ENCODE data around the gene PLCH2. TPM values are rescaled to one million over a fixed set of nuclear protein-coding genes. Genes with fewer than 3 reads are reported as not detected.

The PLCH2 gene
- total and polyA plus RNA-seq, 4 donors, result 0.33 to 1.3 (median 1.0) TPM; not detected in 1

GRCh38 chr1:2460203-2460602 lies 15.9 kb upstream of the PLCH2 start:
- no peak overlapping the region for H3K27ac ChIP-seq (ENCODE audit: low read depth in 1 of 2, low read length in 2 of 2)
- DNase-seq (ENCODE audit: low spot score), result no peak
- peaks cover 0 to 3% (median 0%) of the 10 kb centered on the region in 4 donors for H3K36me3 ChIP-seq (ENCODE audit: control insufficient read depth in 4 of 4, insufficient read depth in 3 of 4, low read depth in 1 of 4, low read length in 3 of 4)
- TF ChIP-seq MAX (IDR thresholded peaks at IDR 0.05), result no peak
- TF ChIP-seq TAF1 (conservative IDR thresholded peaks at IDR 0.05), result no peak
- no peak for TF ChIP-seq GABPA (IDR thresholded peaks at IDR 0.05 in 1 of 2, conservative IDR thresholded peaks at IDR 0.05 in 1 of 2)
- TF ChIP-seq RAD21 (IDR thresholded peaks at IDR 0.05), result no peak
- no peak for TF ChIP-seq ZBTB33 (IDR thresholded peaks at IDR 0.05)
- no peak for TF ChIP-seq FOXA1 (IDR thresholded peaks at IDR 0.05)
- no peak for TF ChIP-seq FOXA2 (IDR thresholded peaks at IDR 0.05)
- no peak for TF ChIP-seq CTCF (IDR thresholded peaks at IDR 0.05; ENCODE audit: low read depth, low read length, missing input control)
- TF ChIP-seq ATF3 (IDR thresholded peaks at IDR 0.05), result no peak
- no peak for TF ChIP-seq JUND (IDR thresholded peaks at IDR 0.05)
- no peaks in the 10 kb centered on the region for H3K9me3 ChIP-seq (ENCODE audit: control insufficient read depth in 4 of 4, low read length in 3 of 4)
- peaks cover 0 to 4% (median 0%) of the 10 kb centered on the region in 4 donors for H3K27me3 ChIP-seq (ENCODE audit: control insufficient read depth in 4 of 4, insufficient read depth in 4 of 4, low read length in 3 of 4)
- H3K4me3 ChIP-seq (ENCODE audit: low read depth in 1 of 3, low read length in 3 of 3), result no peak overlapping the region
- H3K4me1 ChIP-seq (ENCODE audit: control insufficient read depth in 4 of 4, insufficient read depth in 4 of 4, low read length in 3 of 4), result peaks cover 12 to 23% (median 18%) of the 10 kb centered on the region in 4 donors
- no peak overlapping the region for H3K9ac ChIP-seq (ENCODE audit: low read depth in 1 of 2, low read length in 2 of 2)
- WGBS, result 75% methylated on average over 8 of the region's 8 CpGs

GRCh38 chr1:2460996-2461751 lies 14.9 kb upstream of the PLCH2 start:
- H3K4me3 ChIP-seq (ENCODE audit: low read depth in 1 of 3, low read length in 3 of 3), result no peak overlapping the region
- peaks cover 0 to 3% (median 0%) of the 10 kb centered on the region in 4 donors for H3K36me3 ChIP-seq (ENCODE audit: control insufficient read depth in 4 of 4, insufficient read depth in 3 of 4, low read depth in 1 of 4, low read length in 3 of 4)
- H3K9ac ChIP-seq (ENCODE audit: low read depth in 1 of 2, low read length in 2 of 2), result no peak overlapping the region
- H3K27me3 ChIP-seq (ENCODE audit: control insufficient read depth in 4 of 4, insufficient read depth in 4 of 4, low read length in 3 of 4), result peaks cover 0 to 6% (median 0%) of the 10 kb centered on the region in 4 donors
- H3K4me1 ChIP-seq (ENCODE audit: control insufficient read depth in 4 of 4, insufficient read depth in 4 of 4, low read length in 3 of 4), result peaks cover 12 to 23% (median 18%) of the 10 kb centered on the region in 4 donors
- DNase-seq (ENCODE audit: low spot score), result no peak
- TF ChIP-seq REST (IDR thresholded peaks at IDR 0.05) (no peak), HNF4A (conservative IDR thresholded peaks at IDR 0.05) (peak in 1 of 2 donors; percentile 53)
- no peaks in the 10 kb centered on the region for H3K9me3 ChIP-seq (ENCODE audit: control insufficient read depth in 4 of 4, low read length in 3 of 4)
- peak overlapping the region in 1 of 2 donors; percentile 20 for H3K27ac ChIP-seq (ENCODE audit: low read depth in 1 of 2, low read length in 2 of 2)
- WGBS, result 66% methylated on average over 18 of the region's 18 CpGs

Data from liver (tissue), 9 donors.